Activated T-helper 2 cell treated with anti-CD3 and anti-CD28 coated beads, Interferon-gamma antibody, Interleukin-2, Interleukin-4, amounts not matched to agents 10 μg/mL and 5 μg/mL and 100 μg/mL, durations not matched to agents 14 hours and 24 hours and 36 hours (primary cell): ENCODE results near the gene FBXO10. TPM values are rescaled to one million over a fixed set of nuclear protein-coding genes. Genes with fewer than 3 reads are reported as not detected.
"Not testable (repeated sequence)": the region's sequence is repeated elsewhere in the genome, so short reads cannot be mapped to it uniquely, and the experiment has no call there.

Source experiments
- DNase-seq: peaks from one replicate; pipeline ENCODE4 v3.0.0; 2021; ENCODE audit warnings: low spot score
- H3K27ac Mint-ChIP-seq: one replicate; pipeline ENCODE4 v1.8.0; 2021; ENCODE audit warnings: mixed read lengths
- H3K27me3 Mint-ChIP-seq: one replicate; pipeline ENCODE4 v1.8.0; 2021; ENCODE audit warnings: low read depth, mixed read lengths
- H3K36me3 Mint-ChIP-seq: one replicate; pipeline ENCODE4 v1.8.0; 2021; ENCODE audit warnings: low read depth, mixed read lengths
- H3K4me1 Mint-ChIP-seq: one replicate; pipeline ENCODE4 v1.8.0; 2021; ENCODE audit warnings: low read depth, mixed read lengths
- H3K4me3 Mint-ChIP-seq: one replicate; pipeline ENCODE4 v1.8.0; 2021; ENCODE audit warnings: low read depth, mild to moderate bottlenecking, moderate library complexity, mixed read lengths
- H3K9me3 Mint-ChIP-seq: one replicate; pipeline ENCODE4 v1.8.0; 2021; ENCODE audit warnings: mixed read lengths
- intact Hi-C: fragments of 100-400 bp; cut with micrococcal nuclease; formaldehyde crosslinking; loops from one replicate; pipeline ENCODE4 v1.15.1; 2023
- total RNA-seq: library from RNA; stranded (reverse); gene quantifications from 2 replicates; pipeline ENCODE4 v1.2.3, GENCODE V29; 2022

The FBXO10 gene
- total RNA-seq, 1 donor from 2014 or later = 2.4 TPM

DNA sequence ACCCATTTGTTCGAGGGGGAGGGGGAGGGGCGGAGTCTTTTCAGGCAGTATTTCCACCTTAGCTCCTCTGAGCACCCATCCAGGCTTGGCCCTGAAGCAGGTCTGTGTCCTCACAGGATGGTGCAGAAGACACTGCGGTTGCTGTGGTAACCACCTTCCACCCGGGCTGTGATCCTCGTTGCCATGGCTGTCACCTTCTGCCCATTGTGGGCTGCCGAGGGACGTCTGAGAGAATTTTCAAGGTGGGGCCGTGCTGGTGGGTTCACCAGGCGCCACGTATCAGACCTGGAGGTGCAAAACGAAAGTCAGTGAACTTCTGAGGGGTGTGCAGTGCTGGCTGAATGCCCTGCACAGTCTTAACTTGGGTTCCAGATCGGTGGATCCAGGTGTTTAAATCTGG lies 63.7 kb downstream of the FBXO10 start:
- intact Hi-C loops = no loop called here
- Mint-ChIP-seq H3K27me3 (no peaks in the 10 kb centered on the region), H3K27ac (no peak overlapping the region), H3K4me1 (no peaks in the 10 kb centered on the region), H3K4me3 (no peak overlapping the region), H3K36me3 (no peaks in the 10 kb centered on the region), H3K9me3 (no peaks in the 10 kb centered on the region)
- DNase-seq = no peak

DNA sequence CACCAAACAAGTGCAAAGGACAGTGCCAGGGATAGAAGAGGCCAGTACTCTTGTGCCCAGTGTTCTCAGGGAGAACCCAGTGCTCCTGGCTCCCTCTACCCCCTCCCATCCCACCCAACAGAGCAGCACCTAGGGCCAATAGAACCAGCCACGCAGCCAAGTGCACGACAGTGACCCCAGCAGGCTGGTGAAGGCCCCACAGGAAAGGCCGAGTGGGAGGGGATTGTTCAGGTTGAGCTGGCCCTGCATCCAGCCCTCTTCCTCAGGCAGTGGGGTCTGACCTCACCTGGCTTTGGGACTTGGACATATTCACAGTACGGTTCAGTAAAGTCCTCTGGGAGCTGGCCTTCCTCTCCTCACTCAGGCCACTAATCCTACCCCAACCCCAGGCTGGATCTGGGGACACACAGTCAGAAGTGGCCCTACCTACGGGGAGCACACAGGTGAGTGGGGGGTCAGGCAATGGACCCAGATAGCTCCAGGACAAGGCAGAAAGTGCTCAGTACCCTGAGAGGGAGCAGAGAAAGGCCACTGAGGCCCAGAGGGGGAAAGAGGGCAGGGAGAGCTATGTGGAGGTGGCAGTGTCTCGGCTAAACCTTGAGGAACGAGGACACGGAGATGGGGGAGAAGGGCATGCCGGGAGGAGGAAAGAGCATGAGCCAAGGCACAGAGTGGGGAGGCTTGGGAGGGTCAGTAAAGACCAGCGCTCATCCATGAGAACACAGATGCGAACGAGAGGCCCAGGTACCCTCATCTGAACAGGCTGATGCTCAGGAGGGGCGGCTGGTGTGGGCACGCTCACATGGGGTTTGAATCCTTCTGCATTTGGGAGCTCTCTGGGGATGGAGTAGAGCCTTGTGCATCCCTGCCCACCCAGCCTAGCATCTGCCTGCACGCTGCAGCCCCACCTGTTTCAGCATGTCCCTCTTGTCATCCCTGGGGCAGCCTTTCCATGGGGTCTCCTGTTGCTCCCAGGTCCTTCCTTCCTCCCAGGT lies 64.9 kb downstream of the FBXO10 start:
- Mint-ChIP-seq H3K36me3 (peaks cover 5% of the 10 kb centered on the region), H3K9me3 (no peaks in the 10 kb centered on the region), H3K4me3 (no peak overlapping the region), H3K27me3 (no peaks in the 10 kb centered on the region), H3K4me1 (peaks cover 2% of the 10 kb centered on the region), H3K27ac (peak overlapping the region; percentile 40)
- no peak for DNase-seq
- intact Hi-C loops = no loop called here

DNA sequence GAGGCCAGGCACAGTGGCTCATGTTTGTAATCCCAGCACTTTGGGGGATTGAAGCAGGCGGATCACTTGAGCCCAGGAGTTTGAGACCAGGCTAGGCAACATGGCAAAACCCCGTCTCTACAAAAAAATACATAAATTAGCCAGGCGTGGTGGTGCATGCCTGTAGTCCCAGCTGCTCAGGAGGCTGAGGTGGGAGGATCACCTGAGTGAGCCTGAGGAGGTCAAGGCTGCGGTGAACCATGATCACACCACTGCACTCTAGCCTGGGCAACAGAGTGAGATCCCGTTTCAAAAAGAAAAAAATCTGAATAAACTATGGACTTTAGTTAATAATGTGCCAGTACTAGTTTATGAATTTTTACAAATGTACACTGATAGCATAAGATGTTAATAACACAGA lies 66.1 kb downstream of the FBXO10 start:
- H3K36me3 Mint-ChIP-seq, intact Hi-C loops, H3K4me1 Mint-ChIP-seq, H3K27ac Mint-ChIP-seq, DNase-seq, H3K4me3 Mint-ChIP-seq, H3K9me3 Mint-ChIP-seq, H3K27me3 Mint-ChIP-seq: not testable (repeated sequence)

DNA sequence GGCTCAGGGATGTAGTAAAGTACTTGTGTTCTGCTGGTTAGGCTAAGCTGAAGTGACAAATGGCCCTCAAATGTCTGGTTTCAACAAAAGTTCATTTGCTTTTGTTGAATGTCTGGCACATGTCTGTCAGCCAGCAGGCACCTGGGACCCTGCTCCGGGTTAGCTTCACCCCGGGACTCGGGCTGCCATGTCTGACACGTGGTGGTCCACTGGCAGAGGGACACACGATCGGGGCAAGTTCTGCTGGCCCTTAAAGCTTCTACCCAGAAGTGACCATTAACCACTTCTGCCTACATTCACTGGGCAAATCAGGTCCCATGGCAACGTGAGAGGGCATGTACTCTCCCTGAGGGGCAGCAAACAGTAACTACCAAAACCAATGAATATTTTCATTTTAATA lies 66.6 kb downstream of the FBXO10 start:
- Mint-ChIP-seq H3K27me3 (no peaks in the 10 kb centered on the region), H3K4me1 (peaks cover 2% of the 10 kb centered on the region), H3K9me3 (no peaks in the 10 kb centered on the region), H3K36me3 (peaks cover 12% of the 10 kb centered on the region), H3K27ac (no peak overlapping the region), H3K4me3 (no peak overlapping the region)
- no peak for DNase-seq
- intact Hi-C loops = no loop called here

DNA sequence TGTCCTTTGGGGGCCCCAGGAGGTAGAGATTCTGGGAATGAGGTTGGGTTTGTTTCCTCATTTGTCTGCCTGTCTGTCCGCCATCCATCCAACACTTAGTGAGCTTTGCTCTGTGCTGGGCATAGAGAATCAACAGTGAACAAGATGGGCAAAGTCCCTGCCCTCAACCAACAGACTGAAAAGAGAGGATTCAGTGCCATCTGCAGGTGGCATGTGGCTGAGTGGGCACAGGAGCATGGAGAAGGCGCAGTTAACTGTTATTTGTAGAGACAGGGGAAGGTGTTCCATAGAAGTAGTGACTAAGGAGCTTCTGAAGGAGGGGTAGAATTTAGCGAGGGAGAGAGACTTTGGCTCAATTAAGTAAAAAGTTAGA lies 67.4 kb downstream of the FBXO10 start:
- H3K36me3 Mint-ChIP-seq = peaks cover 16% of the 10 kb centered on the region
- intact Hi-C loops = no loop called here
- DNase-seq = no peak
- H3K27me3 Mint-ChIP-seq = no peaks in the 10 kb centered on the region
- no peaks in the 10 kb centered on the region for H3K9me3 Mint-ChIP-seq
- no peak overlapping the region for H3K4me3 Mint-ChIP-seq
- peaks cover 4% of the 10 kb centered on the region for H3K4me1 Mint-ChIP-seq
- H3K27ac Mint-ChIP-seq = no peak overlapping the region

DNA sequence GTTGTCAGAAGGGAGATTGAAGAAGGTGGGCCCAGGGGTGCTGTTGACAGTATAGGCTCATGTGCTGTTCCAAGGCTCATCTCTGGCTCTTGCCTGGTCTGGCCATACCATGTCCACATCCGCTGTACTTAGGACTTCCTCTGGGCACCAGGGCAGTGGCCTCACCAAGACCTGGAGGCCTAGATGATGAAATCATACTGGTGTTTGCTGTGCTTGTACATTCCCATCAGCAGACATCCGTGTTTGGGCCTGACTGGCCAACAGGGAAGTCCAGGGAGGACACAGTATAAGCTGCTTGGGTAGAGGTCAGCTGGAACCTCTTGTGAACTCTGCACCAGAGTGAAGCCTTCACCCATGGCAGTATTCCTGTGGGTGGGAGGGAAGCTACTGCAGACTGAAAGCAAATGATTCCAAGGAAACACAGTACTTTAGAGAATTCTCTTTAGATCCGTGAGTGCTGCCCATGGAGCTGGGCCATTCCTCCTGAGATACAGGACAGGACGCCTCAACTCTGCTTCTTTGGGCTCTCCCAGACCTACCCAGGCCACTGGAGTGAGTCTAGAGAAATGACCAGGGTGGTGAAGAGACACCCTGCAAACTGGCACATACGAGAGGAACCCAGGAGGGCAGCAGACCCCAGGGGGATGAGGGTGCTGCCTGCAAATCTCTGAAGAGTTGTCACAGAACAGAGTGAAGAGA lies 67.9 kb downstream of the FBXO10 start:
- peaks cover 21% of the 10 kb centered on the region for H3K36me3 Mint-ChIP-seq

DNA sequence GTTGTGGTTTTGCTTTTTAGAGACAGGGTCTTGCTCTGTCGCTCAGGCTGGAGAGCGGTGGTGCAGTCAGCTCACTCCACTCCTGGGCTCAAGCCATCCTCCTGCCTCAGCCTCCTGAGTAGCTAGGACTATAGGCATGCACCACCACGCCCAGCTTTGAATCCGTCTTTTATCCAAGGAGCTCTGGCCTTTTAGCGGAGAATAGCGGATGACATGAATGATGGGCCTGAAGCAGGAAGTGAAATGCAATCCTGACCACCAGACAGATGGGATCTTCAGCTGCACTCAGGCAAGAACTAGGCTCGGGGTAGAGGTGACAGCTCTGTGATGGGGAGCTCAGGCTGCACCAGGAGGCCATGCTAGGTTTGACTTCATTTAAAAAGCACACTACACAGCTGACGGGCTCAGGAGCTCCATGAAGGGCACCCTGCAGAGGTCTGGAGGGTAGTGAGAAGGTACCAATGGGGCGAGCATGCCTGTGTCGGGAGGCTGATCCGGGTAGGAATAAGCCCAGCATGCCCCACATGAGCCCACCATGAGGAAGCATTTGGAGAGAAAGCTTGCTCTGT lies 68.5 kb downstream of the FBXO10 start:
- H3K36me3 Mint-ChIP-seq = peaks cover 27% of the 10 kb centered on the region
- intact Hi-C loops = no loop called here
- H3K9me3 Mint-ChIP-seq = no peaks in the 10 kb centered on the region
- H3K4me3 Mint-ChIP-seq = no peak overlapping the region
- DNase-seq = no peak
- H3K4me1 Mint-ChIP-seq = peaks cover 8% of the 10 kb centered on the region
- H3K27ac Mint-ChIP-seq = no peak overlapping the region
- no peaks in the 10 kb centered on the region for H3K27me3 Mint-ChIP-seq

More for the DNA sequence above, 67.9 kb downstream of the FBXO10 start:
- Mint-ChIP-seq H3K4me1 (peaks cover 8% of the 10 kb centered on the region), H3K4me3 (no peak overlapping the region), H3K9me3 (no peaks in the 10 kb centered on the region), H3K27me3 (no peaks in the 10 kb centered on the region), H3K27ac (no peak overlapping the region)
- DNase-seq = no peak
- intact Hi-C loops = no loop called here

DNA sequence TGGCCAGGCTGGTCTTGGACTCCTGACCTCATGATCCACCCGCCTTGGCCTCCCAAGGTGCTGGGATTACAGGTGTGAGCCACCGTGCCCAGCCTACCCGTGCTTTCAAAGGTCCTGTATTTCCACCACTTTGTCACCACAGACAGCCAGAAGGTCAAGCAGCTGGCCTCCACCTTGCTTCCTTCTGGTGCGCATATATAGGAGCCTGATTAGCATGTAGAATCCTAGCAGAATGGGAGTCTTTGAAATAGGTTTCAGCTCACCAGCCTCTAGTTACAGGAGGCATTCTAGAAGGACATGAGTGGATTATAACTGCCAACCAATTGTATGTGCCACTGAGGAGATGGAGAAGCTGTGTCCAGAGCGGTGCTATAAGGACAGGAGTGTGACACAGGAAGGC lies 71.6 kb downstream of the FBXO10 start:
- H3K27me3 Mint-ChIP-seq = no peaks in the 10 kb centered on the region
- peaks cover 53% of the 10 kb centered on the region for H3K36me3 Mint-ChIP-seq
- no peak for DNase-seq
- H3K27ac Mint-ChIP-seq = no peak overlapping the region
- H3K9me3 Mint-ChIP-seq = no peaks in the 10 kb centered on the region
- no peak overlapping the region for H3K4me3 Mint-ChIP-seq
- H3K4me1 Mint-ChIP-seq = peaks cover 8% of the 10 kb centered on the region
- intact Hi-C loops = no loop called here

DNA sequence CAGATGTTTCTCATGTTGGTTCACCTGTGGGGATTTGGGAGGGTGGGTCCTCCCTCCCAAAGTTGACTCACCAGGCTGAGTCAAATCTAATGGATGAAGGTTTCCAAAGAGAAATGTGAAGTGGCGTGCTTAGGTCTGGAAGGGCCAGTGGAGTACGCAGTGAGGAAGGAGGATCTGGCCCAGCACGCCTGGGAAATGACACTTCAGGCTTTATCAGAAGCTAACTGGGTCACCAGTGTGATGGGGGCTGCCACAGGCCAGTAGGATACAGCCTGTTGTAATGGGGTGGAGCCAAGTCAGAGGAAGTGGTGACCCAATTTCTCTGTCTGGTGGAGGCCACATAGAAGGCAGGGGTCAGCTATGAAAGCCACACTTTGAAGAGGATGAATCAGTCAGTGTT lies 72.4 kb downstream of the FBXO10 start:
- Mint-ChIP-seq H3K4me3 (no peak overlapping the region), H3K9me3 (no peaks in the 10 kb centered on the region), H3K27me3 (no peaks in the 10 kb centered on the region), H3K27ac (no peak overlapping the region), H3K4me1 (peaks cover 8% of the 10 kb centered on the region), H3K36me3 (peaks cover 62% of the 10 kb centered on the region)
- DNase-seq = no peak
- intact Hi-C loops = no loop called here

DNA sequence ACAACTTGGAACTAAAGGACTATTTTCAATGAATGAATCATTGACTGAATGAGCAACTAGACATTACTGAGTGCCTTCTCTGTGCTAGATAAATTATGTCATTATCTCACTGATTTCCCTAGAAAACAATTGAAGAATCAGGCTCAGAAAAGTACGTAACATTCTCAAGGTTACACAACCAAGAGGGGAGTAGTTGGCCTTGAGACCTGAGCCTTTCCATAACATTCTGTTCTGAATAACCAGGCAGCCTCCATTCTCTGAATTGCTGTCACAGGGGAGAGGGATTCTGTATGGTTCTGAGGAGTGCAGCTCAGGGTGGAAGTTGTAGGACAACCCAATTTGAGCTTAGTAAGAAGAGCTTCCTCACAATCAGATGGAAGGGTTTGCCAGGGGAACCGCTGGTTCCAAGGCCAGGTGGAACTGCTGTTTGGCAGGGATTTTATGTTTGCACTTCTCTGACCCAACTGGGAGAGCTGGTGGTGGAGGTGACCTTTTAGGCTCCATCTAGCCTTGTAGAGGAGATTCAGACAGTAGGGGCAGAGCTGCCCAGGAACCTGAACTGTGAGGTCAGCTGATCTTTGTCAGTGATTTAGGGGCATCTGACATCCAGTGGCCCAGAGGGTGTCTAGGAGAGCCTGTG lies 74.1 kb downstream of the FBXO10 start:
- H3K9me3 Mint-ChIP-seq = no peaks in the 10 kb centered on the region
- H3K27ac Mint-ChIP-seq = no peak overlapping the region

DNA sequence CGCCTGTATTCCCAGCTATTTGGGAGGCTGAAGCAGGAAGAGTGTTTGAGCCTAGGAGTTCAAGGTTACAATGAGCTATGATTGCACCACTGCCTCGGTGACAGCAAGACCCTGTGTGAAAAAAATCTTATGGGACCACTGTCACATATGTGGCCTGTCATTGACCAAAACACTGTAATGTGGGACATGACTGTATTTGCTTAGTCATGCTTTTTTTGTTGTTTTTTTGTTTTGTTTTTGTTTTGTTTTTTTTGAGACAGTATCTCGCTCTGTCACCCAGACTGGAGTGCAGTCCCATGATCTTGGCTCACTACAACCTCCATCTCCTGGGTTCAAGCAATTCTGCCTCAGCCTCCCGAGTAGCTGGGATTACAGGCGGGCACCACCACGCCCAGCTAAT lies 76.9 kb downstream of the FBXO10 start:
- Mint-ChIP-seq H3K4me3 (no peak overlapping the region), H3K27me3 (no peaks in the 10 kb centered on the region), H3K36me3 (peaks cover 88% of the 10 kb centered on the region), H3K9me3 (no peaks in the 10 kb centered on the region), H3K4me1 (peaks cover 6% of the 10 kb centered on the region), H3K27ac (no peak overlapping the region)
- intact Hi-C loops = no loop called here
- no peak for DNase-seq

More for the DNA sequence above, 74.1 kb downstream of the FBXO10 start:
- no peak for DNase-seq
- intact Hi-C loops = no loop called here
- Mint-ChIP-seq H3K36me3 (peaks cover 76% of the 10 kb centered on the region), H3K27me3 (no peaks in the 10 kb centered on the region), H3K4me1 (peaks cover 8% of the 10 kb centered on the region), H3K4me3 (no peak overlapping the region)

DNA sequence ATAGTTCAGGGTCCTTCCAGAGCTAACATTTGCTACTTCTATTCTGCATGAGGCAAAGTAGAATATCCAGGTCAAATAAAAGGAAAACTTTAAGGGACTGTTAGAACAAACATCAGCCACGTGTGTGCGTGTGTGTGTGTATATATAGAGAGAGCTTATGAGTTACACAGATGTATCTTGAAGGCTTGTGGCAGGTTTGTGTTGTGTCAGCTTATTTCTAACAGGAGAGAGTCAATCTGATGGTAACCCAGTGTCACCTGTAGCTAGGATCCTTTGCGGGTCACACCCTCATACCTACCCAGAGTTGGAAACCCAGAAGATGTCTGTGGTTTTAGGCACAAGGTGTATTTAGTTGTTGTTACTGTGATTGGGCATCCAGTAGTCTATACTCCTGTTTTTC lies 77.7 kb downstream of the FBXO10 start:
- DNase-seq = no peak
- H3K27ac Mint-ChIP-seq = no peak overlapping the region
- H3K36me3 Mint-ChIP-seq = peaks cover 89% of the 10 kb centered on the region
- H3K9me3 Mint-ChIP-seq = no peaks in the 10 kb centered on the region
- no peaks in the 10 kb centered on the region for H3K27me3 Mint-ChIP-seq
- no peak overlapping the region for H3K4me3 Mint-ChIP-seq
- peaks cover under 1% of the 10 kb centered on the region for H3K4me1 Mint-ChIP-seq
- intact Hi-C loops = no loop called here
